Spleen (tissue), 11 donors: ENCODE results near the gene SLC22A23. TPM values are rescaled to one million over a fixed set of nuclear protein-coding genes. Genes with fewer than 3 reads are reported as not detected.

Source experiments
- DNase-seq: peaks from one replicate; pipeline ENCODE4 v3.0.0-alpha.2; 2020
- H3K27ac ChIP-seq, 8 donors: fragments of 200-600 bp; sonication (generic) in 7 of 8; 1 replicate in 4 of 8; 2 replicates in 4 of 8; pipeline versions ENCODE4 v1.5.0 to v1.8.0; 2016 to 2021; ENCODE audit warnings: inconsistent platforms in 4 of 8, mild to moderate bottlenecking in 4 of 8, moderate library complexity in 1 of 8
- H3K27me3 ChIP-seq, 7 donors: fragments of 200-600 bp; sonication (generic) in 6 of 7; replicated peaks in 1 of 7; 1 replicate in 4 of 7; 2 replicates in 3 of 7; pipeline versions ENCODE4 v1.5.0 to v1.8.0; 2016 to 2021; ENCODE audit warnings: inconsistent platforms in 3 of 7, mild to moderate bottlenecking in 1 of 7
- H3K36me3 ChIP-seq, 6 donors: fragments of 200-600 bp; sonication (generic) in 5 of 6; 1 replicate in 4 of 6; 2 replicates in 2 of 6; pipeline versions ENCODE4 v1.5.0 to v1.8.0; 2016 to 2021; ENCODE audit warnings: inconsistent platforms in 2 of 6
- H3K4me1 ChIP-seq, 6 donors: fragments of 200-600 bp; sonication (generic) in 5 of 6; 1 replicate in 3 of 6; 2 replicates in 3 of 6; pipeline versions ENCODE4 v1.5.0 to v1.8.0; 2016 to 2021; ENCODE audit warnings: inconsistent platforms in 3 of 6
- H3K4me3 ChIP-seq, 8 donors: fragments of 200-600 bp; sonication (generic) in 7 of 8; 1 replicate in 4 of 8; 2 replicates in 4 of 8; pipeline versions ENCODE4 v1.5.0 to v1.8.0; 2016 to 2021; ENCODE audit warnings: inconsistent platforms in 4 of 8, mild to moderate bottlenecking in 4 of 8, moderate library complexity in 2 of 8
- H3K9me3 ChIP-seq, 8 donors: fragments of 200-600 bp; sonication (generic) in 7 of 8; 1 replicate in 4 of 8; 2 replicates in 4 of 8; pipeline versions ENCODE4 v1.5.0 to v1.8.0; 2016 to 2021; ENCODE audit warnings: inconsistent platforms in 4 of 8
- CTCF ChIP-seq, 11 experiments: fragments of 200-600 bp in 7 of 11; fragments of 450-650 bp in 4 of 11; sonication (generic) in 4 of 11; IDR thresholded peaks in 8 of 11; conservative IDR thresholded peaks in 3 of 11; 1 replicate in 7 of 11; 2 replicates in 4 of 11; pipeline versions ENCODE4 v1.4.0 to v1.8.0; 2016 to 2021; ENCODE audit warnings: antibody characterized with exemption in 11 of 11, inconsistent platforms in 4 of 11, mild to moderate bottlenecking in 1 of 11
- POLR2A ChIP-seq, 3 donors: fragments of 450-650 bp; IDR thresholded peaks; one replicate each; pipeline ENCODE4 v1.5.1; 2017; ENCODE audit warnings: antibody characterized with exemption in 3 of 3, mild to moderate bottlenecking in 1 of 3
- POLR2AphosphoS5 ChIP-seq, 3 donors: sonication (generic); formaldehyde crosslinking; IDR thresholded peaks; one replicate each; pipeline ENCODE4 v1.5.1; 2017; ENCODE audit warnings: antibody characterized with exemption in 3 of 3
- WGBS, 5 donors: extraction: QIAGEN DNeasy Blood & Tissue Kit in 3 of 5; methylation state at CpG; one replicate each; pipeline versions ENCODE4 v1.1.5 to v1.1.7; 2013 to 2018; 5-methylcytosine and 5-hydroxymethylcytosine counted together
- intact Hi-C: fragments of 100-400 bp; cut with DNase I; formaldehyde crosslinking; loops from one replicate; pipeline ENCODE4 v1.15.0; 2023; ENCODE audit warnings: low total_unique reads
- polyA plus RNA-seq, 3 donors: library from polyadenylated mRNA; stranded (reverse); fragments of 200-250 nt; gene quantifications; one replicate each; pipeline ENCODE4 v1.2.1, GENCODE V29; 2013
- total RNA-seq, 7 donors: library from RNA; depleted of rRNA in 3 of 7; stranded (reverse); fragments of >200 nt in 3 of 7; fragmentation: NEBNext Ultra II Directional in 4 of 7; extraction: Animal tissue kit (Norgen Biotek cat#: 25700) in 4 of 7; gene quantifications; one replicate each; pipeline versions ENCODE4 v1.1.0 to v1.2.1, GENCODE V29; 2016 to 2021
- donor health status: healthy with polysubstance abuse.
- donor health status: DM: no; HTN: no; CAD: no; lungs with moderate emphysema.
- donor health status: DM: no; HTN: no; CAD: no.
- donor health status: Bipolar disorder and iron deficiency.
- donor health status: healthy.
- donor health status: DM: no; HTN: no; CAD: no.
- donor health status: DM: yes; HTN: yes; CAD: no.

The SLC22A23 gene
- total and polyA plus RNA-seq, 10 donors, result 1.9 to 22.6 (median 18.3) TPM

GRCh38 chr6:3415082-3415453, 41.8 kb downstream of the SLC22A23 start:
- peaks cover 0 to 6% (median 0%) of the 10 kb centered on the region in 8 donors for H3K9me3 ChIP-seq
- DNase-seq, result no peak
- intact Hi-C loops, result no loop called here
- WGBS, 5 donors, result 71 to 89% (median 80%) methylated on average over 5 of the region's 5 CpGs
- no peaks in the 10 kb centered on the region for H3K36me3 ChIP-seq
- H3K4me3 ChIP-seq, result no peak overlapping the region
- H3K27ac ChIP-seq, result no peak overlapping the region
- peaks cover 0 to 17% (median 0%) of the 10 kb centered on the region in 6 donors for H3K4me1 ChIP-seq
- peaks cover 0 to 15% (median 0%) of the 10 kb centered on the region in 7 donors for H3K27me3 ChIP-seq
- no peak for TF ChIP-seq CTCF (IDR thresholded peaks at IDR 0.05 in 8 of 11, conservative IDR thresholded peaks at IDR 0.05 in 3 of 11)
- TF ChIP-seq POLR2AphosphoS5 (IDR thresholded peaks at IDR 0.05), result no peak
- no peak for TF ChIP-seq POLR2A (IDR thresholded peaks at IDR 0.05)

GRCh38 chr6:3414327-3415081, 42.3 kb downstream of the SLC22A23 start:
- H3K4me3 ChIP-seq, result no peak overlapping the region
- 34 to 40% (median 36%) methylated on average over 11 of the region's 11 CpGs for WGBS, 5 donors
- no peak for TF ChIP-seq POLR2A (IDR thresholded peaks at IDR 0.05)
- TF ChIP-seq POLR2AphosphoS5 (IDR thresholded peaks at IDR 0.05), result no peak
- no peak for TF ChIP-seq CTCF (IDR thresholded peaks at IDR 0.05 in 8 of 11, conservative IDR thresholded peaks at IDR 0.05 in 3 of 11)
- peaks cover 0 to 6% (median 0%) of the 10 kb centered on the region in 8 donors for H3K9me3 ChIP-seq
- H3K27ac ChIP-seq, result peak overlapping the region in 3 of 8 donors; percentile 8 to 52 (median 38)
- no peak for DNase-seq
- H3K36me3 ChIP-seq, result no peaks in the 10 kb centered on the region
- intact Hi-C loops, result no loop called here
- H3K27me3 ChIP-seq, result peaks cover 0 to 13% (median 0%) of the 10 kb centered on the region in 7 donors
- H3K4me1 ChIP-seq, result peaks cover 0 to 17% (median 0%) of the 10 kb centered on the region in 6 donors

- H3K4me3 ChIP-seq, result no peak overlapping the region
- no peak for DNase-seq
- no peaks in the 10 kb centered on the region for H3K36me3 ChIP-seq
- TF ChIP-seq POLR2A (IDR thresholded peaks at IDR 0.05), result no peak
- intact Hi-C loops, result no loop called here
- WGBS, 5 donors, result 74 to 93% (median 83%) methylated on average over 3 of the region's 3 CpGs
- peak overlapping the region in 5 of 8 donors; percentile 16 to 52 (median 48) for H3K27ac ChIP-seq
- H3K9me3 ChIP-seq, result peaks cover 0 to 6% (median 0%) of the 10 kb centered on the region in 8 donors
- peaks cover 0 to 17% (median 0%) of the 10 kb centered on the region in 6 donors for H3K4me1 ChIP-seq
- H3K27me3 ChIP-seq, result peaks cover 0 to 8% (median 0%) of the 10 kb centered on the region in 7 donors
Observed at GRCh38 chr6:3413592-3413991, 43.3 kb downstream of the SLC22A23 start.

GRCh38 chr6:3412779-3413500, 43.9 kb downstream of the SLC22A23 start:
- Histone ChIP-seq H3K4me3 (no peak overlapping the region), H3K27ac (peak overlapping the region in 5 of 8 donors; percentile 16 to 52 (median 48)), H3K9me3 (peaks cover 0 to 6% (median 0%) of the 10 kb centered on the region in 8 donors), H3K36me3 (no peaks in the 10 kb centered on the region), H3K4me1 (peaks cover 0 to 17% (median 0%) of the 10 kb centered on the region in 6 donors), H3K27me3 (peaks cover 0 to 4% (median 0%) of the 10 kb centered on the region in 7 donors)
- TF ChIP-seq CTCF (IDR thresholded peaks at IDR 0.05 in 8 of 11, conservative IDR thresholded peaks at IDR 0.05 in 3 of 11), result no peak
- no peak for TF ChIP-seq POLR2AphosphoS5 (IDR thresholded peaks at IDR 0.05)
- no peak for DNase-seq
- WGBS, 5 donors, result 79 to 89% (median 85%) methylated on average over 8 of the region's 8 CpGs
- intact Hi-C loops, result no loop called here
